Pancreas (tissue), 10 donors: ENCODE results near the gene GABBR1. TPM values are rescaled to one million over a fixed set of nuclear protein-coding genes. Genes with fewer than 3 reads are reported as not detected.

Experiments
- ATAC-seq, 4 donors: fragments of 200-7000 bp; cut with Tn5 transposase; one replicate each; pipeline versions ENCODE4 v1.8.0 to v1.9.1; 2020; ENCODE audit warnings: mild to moderate bottlenecking in 4 of 4, moderate library complexity in 4 of 4
- DNase-seq, 6 donors: peaks; one replicate each; pipeline ENCODE4 v3.0.0-alpha.2; 2020
- FAIRE-seq: peaks from 2 replicates; lab custom pipeline; 2012; peaks lifted over from hg19 to GRCh38; lab: Jason Lieb, UNC
- H3K27ac ChIP-seq, 4 donors: fragments of 200-600 bp; sonication (generic); 1 replicate in 3 of 4; 2 replicates in 1 of 4; pipeline versions ENCODE4 v1.5.0 to v1.8.0; 2020
- H3K27me3 ChIP-seq, 4 donors: fragments of 200-600 bp; one replicate each; pipeline ENCODE4 v1.8.0; 2021
- H3K36me3 ChIP-seq, 3 donors: fragments of 200-600 bp; sonication (generic) in 1 of 3; one replicate each; pipeline versions ENCODE4 v1.5.0 to v1.8.0; 2020 to 2021
- H3K4me1 ChIP-seq, 3 donors: fragments of 200-600 bp; one replicate each; pipeline ENCODE4 v1.8.0; 2021
- H3K4me3 ChIP-seq, 4 donors: fragments of 200-600 bp; sonication (generic) in 2 of 4; one replicate each; pipeline versions ENCODE4 v1.5.0 to v1.8.0; 2020 to 2021
- H3K9me3 ChIP-seq, 4 donors: fragments of 200-600 bp; one replicate each; pipeline ENCODE4 v1.8.0; 2021
- WGBS, 2 donors: extraction: QIAGEN DNeasy Blood & Tissue Kit; methylation state at CpG; one replicate each; pipeline ENCODE4 v1.1.7; 2013; 5-methylcytosine and 5-hydroxymethylcytosine counted together
- intact Hi-C, 3 donors: fragments of 100-400 bp; cut with DNase I; formaldehyde crosslinking; loops; one replicate each; pipeline versions ENCODE4 v1.11.1 to v1.14.2; 2022
- polyA plus RNA-seq, 2 donors: library from polyadenylated mRNA; stranded (reverse); fragments of 200-250 nt; gene quantifications; one replicate each; pipeline ENCODE4 v1.2.3, GENCODE V29; 2013
- total RNA-seq, 6 donors: library from RNA; stranded (reverse); fragmentation: NEBNext Ultra II Directional in 4 of 6; extraction: Animal tissue kit (Norgen Biotek cat#: 25700) in 4 of 6; gene quantifications; one replicate each; pipeline versions ENCODE4 v1.2.1 to v1.2.4, GENCODE V29; 2021 to 2023
- TF ChIP-seq, protein P1 (sequence below), 4 donors: fragments of 200-600 bp; sonication (generic) in 3 of 4; IDR thresholded peaks; one replicate each; pipeline versions ENCODE4 v1.5.0 to v1.8.0; 2021; ENCODE audit warnings: antibody characterized with exemption in 4 of 4
- donor health status: healthy with polysubstance abuse.
- donor health status: DM: no; HTN: no; CAD: no; lungs with moderate emphysema.
- donor health status: DM: no; HTN: no; CAD: no.
- donor health status: control.
- donor health status: control.
- donor health status: Bipolar disorder and iron deficiency.
- donor health status: DM: yes; HTN: yes; CAD: no.
- donor health status: DM: no; HTN: no; CAD: no.
- donor health status: DM: no; HTN: no; CAD: no.
- donor health status: DM: yes; HTN: yes; CAD: no.

The GABBR1 gene
- total and polyA plus RNA-seq, 8 donors, result 5.2 to 26.7 (median 8.7) TPM

DNA sequence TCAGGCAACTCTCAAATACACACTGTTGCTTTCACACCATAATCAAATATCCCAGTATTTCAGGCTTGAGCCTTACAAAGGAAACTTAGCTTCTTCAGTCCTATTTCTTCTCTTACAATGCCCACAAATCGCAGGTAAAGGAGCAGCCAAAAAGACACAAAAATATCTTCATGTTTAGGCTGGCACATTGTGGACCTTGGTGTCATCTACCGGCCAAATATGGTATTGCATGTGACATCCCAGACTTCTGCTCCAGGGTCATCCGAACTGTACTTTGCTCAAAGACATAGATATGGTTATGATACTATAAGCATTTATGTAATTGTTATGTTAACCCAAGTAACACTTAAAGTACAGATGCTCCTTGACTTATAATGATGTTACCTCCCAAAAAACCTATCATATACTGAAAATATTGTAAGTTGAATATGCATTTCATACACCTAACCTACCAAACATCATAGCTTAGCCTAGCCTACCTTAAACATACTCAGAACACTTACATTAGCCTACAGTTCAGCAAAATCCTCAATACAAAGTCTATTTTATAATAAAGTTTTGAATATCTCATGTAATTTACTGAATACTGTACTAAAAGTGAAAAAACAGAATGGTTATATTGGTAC, 43.4 kb downstream of the GABBR1 start:
- no peak overlapping the region for H3K4me3 ChIP-seq
- intact Hi-C loops, result loop anchor here in 1 of 3 donors (10.0 kb wide), 1 partner anchor 165 kb away; no protein-coding TSS in a partner anchor
- TF ChIP-seq, protein P1, sequence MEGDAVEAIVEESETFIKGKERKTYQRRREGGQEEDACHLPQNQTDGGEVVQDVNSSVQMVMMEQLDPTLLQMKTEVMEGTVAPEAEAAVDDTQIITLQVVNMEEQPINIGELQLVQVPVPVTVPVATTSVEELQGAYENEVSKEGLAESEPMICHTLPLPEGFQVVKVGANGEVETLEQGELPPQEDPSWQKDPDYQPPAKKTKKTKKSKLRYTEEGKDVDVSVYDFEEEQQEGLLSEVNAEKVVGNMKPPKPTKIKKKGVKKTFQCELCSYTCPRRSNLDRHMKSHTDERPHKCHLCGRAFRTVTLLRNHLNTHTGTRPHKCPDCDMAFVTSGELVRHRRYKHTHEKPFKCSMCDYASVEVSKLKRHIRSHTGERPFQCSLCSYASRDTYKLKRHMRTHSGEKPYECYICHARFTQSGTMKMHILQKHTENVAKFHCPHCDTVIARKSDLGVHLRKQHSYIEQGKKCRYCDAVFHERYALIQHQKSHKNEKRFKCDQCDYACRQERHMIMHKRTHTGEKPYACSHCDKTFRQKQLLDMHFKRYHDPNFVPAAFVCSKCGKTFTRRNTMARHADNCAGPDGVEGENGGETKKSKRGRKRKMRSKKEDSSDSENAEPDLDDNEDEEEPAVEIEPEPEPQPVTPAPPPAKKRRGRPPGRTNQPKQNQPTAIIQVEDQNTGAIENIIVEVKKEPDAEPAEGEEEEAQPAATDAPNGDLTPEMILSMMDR (IDR thresholded peaks at IDR 0.05), result peak; percentile 77 to 97 (median 96)
- no peaks in the 10 kb centered on the region for H3K36me3 ChIP-seq
- ATAC-seq (peak; percentile 61 to 94 (median 90)), DNase-seq (peak in 2 of 6 donors; percentile 14 to 64), FAIRE-seq (no peak)
- peaks cover 0 to 7% (median 0%) of the 10 kb centered on the region in 4 donors for H3K27me3 ChIP-seq
- no peaks in the 10 kb centered on the region for H3K4me1 ChIP-seq
- H3K27ac ChIP-seq, result no peak overlapping the region
- WGBS, 2 donors, result 0 to 2% methylated on average over 3 of the region's 3 CpGs
- no peaks in the 10 kb centered on the region for H3K9me3 ChIP-seq

DNA sequence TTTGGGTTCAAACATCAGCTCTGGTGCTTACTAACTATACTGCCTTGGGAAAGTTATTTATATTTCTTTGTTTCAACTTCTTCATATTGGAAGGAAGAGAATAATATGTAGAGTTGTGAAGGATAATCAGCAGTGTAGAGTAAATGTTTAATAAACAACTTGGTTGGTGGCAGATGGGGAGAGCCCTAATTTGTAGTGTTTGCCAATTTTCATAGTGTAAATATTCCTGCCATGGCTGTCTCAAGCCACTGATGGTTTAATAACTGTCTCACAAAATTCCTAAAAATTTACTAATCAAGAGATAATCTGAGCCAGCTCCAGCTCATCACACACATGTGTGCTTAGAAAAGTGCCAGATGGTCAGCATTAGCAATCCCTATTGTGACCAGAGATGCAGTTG, 48.2 kb downstream of the GABBR1 start, which contains the start of gene OR2H2:
TSS of gene OR2H2 (plus strand) at position 301 of the 400 bp plus-strand sequence. CDS start 2,824 bp downstream, outside the sequence.
- DNase-seq (no peak), FAIRE-seq (no peak), ATAC-seq (no peak)
- H3K36me3 ChIP-seq, result no peaks in the 10 kb centered on the region
- intact Hi-C loops, result loop anchor here in 1 of 3 donors (10.0 kb wide), 1 partner anchor 160 kb away; no protein-coding TSS in a partner anchor
- H3K9me3 ChIP-seq, result no peaks in the 10 kb centered on the region
- no peaks in the 10 kb centered on the region for H3K4me1 ChIP-seq
- no peaks in the 10 kb centered on the region for H3K27me3 ChIP-seq
- TF ChIP-seq, protein P1 (IDR thresholded peaks at IDR 0.05), result no peak
- H3K4me3 ChIP-seq, result no peak within 1 kb of the TSS
- H3K27ac ChIP-seq, result no peak within 1 kb of the TSS

DNA sequence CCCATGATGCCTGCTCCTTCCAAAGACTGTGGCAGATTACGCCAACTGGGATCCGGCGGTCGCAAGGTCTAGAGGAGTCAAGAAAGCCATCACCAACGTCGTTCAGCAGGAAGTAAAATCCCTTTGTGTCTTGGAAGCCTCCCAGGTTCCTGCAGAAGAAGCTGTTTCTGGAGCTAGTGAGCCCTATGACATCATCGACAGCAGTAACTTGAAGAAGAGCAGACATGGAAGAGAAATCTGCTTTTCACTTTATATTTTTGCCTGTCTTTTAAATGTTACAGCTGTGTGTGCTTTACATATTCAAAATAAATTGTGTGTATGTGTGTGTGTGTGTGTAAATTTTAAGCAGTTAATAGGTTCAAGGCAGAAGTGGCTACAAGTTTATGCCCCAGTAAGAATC, 55.4 kb downstream of the GABBR1 start:
- FAIRE-seq (no peak), DNase-seq (no peak), ATAC-seq (no peak)
- Histone ChIP-seq H3K36me3 (no peaks in the 10 kb centered on the region), H3K27me3 (no peaks in the 10 kb centered on the region), H3K4me3 (no peak overlapping the region), H3K9me3 (no peaks in the 10 kb centered on the region), H3K27ac (no peak overlapping the region), H3K4me1 (no peaks in the 10 kb centered on the region)
- TF ChIP-seq, protein P1 (IDR thresholded peaks at IDR 0.05), result no peak
- WGBS, 2 donors, result 77 to 82% methylated on average over 7 of the region's 7 CpGs
- intact Hi-C loops, result no loop called here

DNA sequence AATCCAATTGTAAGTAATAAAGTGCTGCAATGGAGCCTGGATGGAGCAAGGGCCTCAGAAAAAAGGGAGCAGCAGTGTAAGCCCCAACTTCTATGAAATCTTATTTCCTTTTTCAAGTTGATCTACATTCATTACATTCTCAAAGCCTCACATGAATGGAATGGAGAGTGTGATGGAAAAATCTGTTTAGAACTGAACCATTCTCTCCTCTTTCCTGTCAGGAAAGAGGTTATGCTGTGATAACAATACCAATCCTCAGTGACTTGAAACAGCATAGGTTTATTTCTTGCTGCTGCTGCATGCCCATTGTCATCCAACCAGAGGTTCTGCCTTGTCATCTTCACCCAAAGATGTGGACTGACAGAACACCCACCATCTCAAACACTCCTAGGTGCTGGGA, 56.9 kb downstream of the GABBR1 start:
- no peaks in the 10 kb centered on the region for H3K9me3 ChIP-seq
- FAIRE-seq (no peak), DNase-seq (no peak), ATAC-seq (no peak)
- H3K27me3 ChIP-seq, result no peaks in the 10 kb centered on the region
- H3K27ac ChIP-seq, result no peak overlapping the region
- no peak overlapping the region for H3K4me3 ChIP-seq
- intact Hi-C loops, result no loop called here
- TF ChIP-seq, protein P1 (IDR thresholded peaks at IDR 0.05), result no peak
- H3K36me3 ChIP-seq, result no peaks in the 10 kb centered on the region
- H3K4me1 ChIP-seq, result no peaks in the 10 kb centered on the region

DNA sequence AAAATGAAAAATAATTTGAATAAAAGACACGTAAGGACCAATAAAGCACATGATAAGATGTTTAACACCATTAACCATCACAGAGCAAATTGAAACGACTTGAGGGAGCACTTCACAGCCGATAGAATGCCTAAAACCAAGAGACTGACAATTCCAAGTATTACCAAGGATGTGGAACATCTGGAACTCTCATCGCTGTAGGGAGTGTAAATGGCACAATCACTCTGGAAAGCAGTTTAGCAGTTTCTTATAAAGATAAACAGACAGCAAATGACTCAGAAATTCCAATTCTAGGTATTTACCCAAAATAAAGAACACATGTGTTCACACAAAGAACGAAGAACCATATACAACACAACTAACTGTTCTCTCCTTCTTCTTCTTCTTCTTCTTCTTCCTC, 65.0 kb downstream of the GABBR1 start:
- ATAC-seq, result no peak
- TF ChIP-seq, protein P1 (IDR thresholded peaks at IDR 0.05), result no peak
- Histone ChIP-seq H3K36me3 (no peaks in the 10 kb centered on the region), H3K27me3 (peaks cover 0 to 3% (median 0%) of the 10 kb centered on the region in 4 donors), H3K9me3 (no peaks in the 10 kb centered on the region), H3K27ac (no peak overlapping the region), H3K4me3 (no peak overlapping the region), H3K4me1 (no peaks in the 10 kb centered on the region)
- no peak for DNase-seq
- FAIRE-seq, result no peak
- intact Hi-C loops, result no loop called here
- 56% methylated on average over 5 of the region's 5 CpGs for WGBS, 2 donors
